GM20000 (cell line): ENCODE measurements around the gene PIP5K1A.
A peak's percentile ranks its signal among the peaks of the same experiment; 100 is the strongest.

Experiments
- DNase-seq: peaks from one replicate; pipeline ENCODE4 v3.0.0; 2012; ENCODE audit warnings: low spot score
- CTCF ChIP-seq: IDR thresholded peaks from 2 replicates; pipeline ENCODE4 v1.5.1; 2012; ENCODE audit warnings: mild to moderate bottlenecking, control low read depth; ENCODE audit errors: extremely low read depth, missing control alignments

Gene PIP5K1A

GRCh38 chr1:151213560-151213959 is 15.2 kb downstream of the PIP5K1A start:
- DNase-seq: no peak
- TF ChIP-seq CTCF: no peak

GRCh38 chr1:151221616-151222015 is 23.3 kb downstream of the PIP5K1A start:
- DNase-seq: no peak
- no peak for TF ChIP-seq CTCF

GRCh38 chr1:151222130-151222529 is 23.8 kb downstream of the PIP5K1A start:
- no peak for TF ChIP-seq CTCF
- no peak for DNase-seq

- TF ChIP-seq CTCF: no peak
- no peak for DNase-seq
These were observed 36.9 kb downstream of the PIP5K1A start for GRCh38 chr1:151235235-151235634.

GRCh38 chr1:151237678-151238466 is 39.5 kb downstream of the PIP5K1A start:
- no peak for TF ChIP-seq CTCF
- peak; percentile 34 for DNase-seq

GRCh38 chr1:151238467-151238739 is 40.1 kb downstream of the PIP5K1A start:
- TF ChIP-seq CTCF: no peak
- DNase-seq: no peak

- DNase-seq: no peak
- no peak for TF ChIP-seq CTCF
These were observed 44.1 kb downstream of the PIP5K1A start for GRCh38 chr1:151242442-151242841.
